DOHH2 (cell line): Measurements from ENCODE around the gene HOXB7.

Experiments used
- H3F3A ChIP-seq: fragments of 200-600 bp; sonication (generic), shearing (Covaris generic); 2 replicates; pipeline ENCODE4 v1.6.0; 2016; ENCODE audit warnings: antibody characterized with exemption, mild to moderate bottlenecking; ENCODE audit not compliant: control insufficient read depth, insufficient read depth
- H3K27ac ChIP-seq: fragments of 200-600 bp; sonication (generic); 2 replicates; pipeline ENCODE4 v1.5.1; 2014; ENCODE audit warnings: low read depth, mild to moderate bottlenecking, low read length, moderate library complexity
- H3K27me3 ChIP-seq: fragments of 200-600 bp; sonication (generic); 2 replicates; pipeline ENCODE4 v1.6.1; 2014; ENCODE audit warnings: mild to moderate bottlenecking, low read length, mixed read lengths; ENCODE audit not compliant: control insufficient read depth
- H3K36me3 ChIP-seq: fragments of 200-600 bp; sonication (generic); 2 replicates; pipeline ENCODE4 v1.6.1; 2014; ENCODE audit warnings: mild to moderate bottlenecking, low read length, moderate library complexity, mixed read lengths; ENCODE audit not compliant: control insufficient read depth
- H3K4me1 ChIP-seq: fragments of 200-600 bp; sonication (generic); 2 replicates; pipeline ENCODE4 v1.6.1; 2014; ENCODE audit warnings: mild to moderate bottlenecking, low read length, mixed read lengths; ENCODE audit not compliant: control insufficient read depth
- H3K4me2 ChIP-seq: fragments of 200-600 bp; sonication (generic); 2 replicates; pipeline ENCODE4 v1.6.0; 2014; ENCODE audit warnings: mild to moderate bottlenecking, low read length, moderate library complexity
- H3K4me3 ChIP-seq: fragments of 200-600 bp; sonication (generic); 2 replicates; pipeline ENCODE4 v1.5.1; 2014; ENCODE audit warnings: mild to moderate bottlenecking, low read length, mixed read lengths
- H3K79me2 ChIP-seq: fragments of 200-600 bp; sonication (generic); 2 replicates; pipeline ENCODE4 v1.6.1; 2014; ENCODE audit warnings: mild to moderate bottlenecking, low read length, mixed read lengths; ENCODE audit not compliant: control insufficient read depth
- H3K9me2 ChIP-seq: fragments of 200-600 bp; sonication (generic); replicated peaks from 2 replicates; pipeline ENCODE4 v1.6.1; 2014; ENCODE audit warnings: mild to moderate bottlenecking, low read length, mixed read lengths; ENCODE audit not compliant: control insufficient read depth
- H3K9me3 ChIP-seq: fragments of 200-600 bp; sonication (generic); 2 replicates; pipeline ENCODE4 v1.6.1; 2014; ENCODE audit warnings: antibody characterized with exemption, low read length, mixed read lengths; ENCODE audit not compliant: control insufficient read depth, insufficient read depth
- H4K20me1 ChIP-seq: fragments of 200-600 bp; sonication (generic); 2 replicates; pipeline ENCODE4 v1.6.0; 2014; ENCODE audit warnings: low read depth, mild to moderate bottlenecking, antibody characterized with exemption, low read length, moderate library complexity; ENCODE audit not compliant: control insufficient read depth, insufficient read depth
- CTCF ChIP-seq: fragments of 200-600 bp; sonication (generic); IDR thresholded peaks from one replicate; pipeline ENCODE4 v1.5.1; 2014; ENCODE audit warnings: antibody characterized with exemption, mild to moderate bottlenecking, low read depth, low read length; ENCODE audit not compliant: poor library complexity, severe bottlenecking
- EZH2phosphoT487 ChIP-seq: fragments of 200-600 bp; sonication (generic); IDR thresholded peaks from 2 replicates; pipeline ENCODE4 v1.6.1; 2017; ENCODE audit warnings: borderline replicate concordance, mild to moderate bottlenecking, antibody characterized with exemption, low read length, moderate library complexity, mixed read lengths

Gene HOXB7

DNA sequence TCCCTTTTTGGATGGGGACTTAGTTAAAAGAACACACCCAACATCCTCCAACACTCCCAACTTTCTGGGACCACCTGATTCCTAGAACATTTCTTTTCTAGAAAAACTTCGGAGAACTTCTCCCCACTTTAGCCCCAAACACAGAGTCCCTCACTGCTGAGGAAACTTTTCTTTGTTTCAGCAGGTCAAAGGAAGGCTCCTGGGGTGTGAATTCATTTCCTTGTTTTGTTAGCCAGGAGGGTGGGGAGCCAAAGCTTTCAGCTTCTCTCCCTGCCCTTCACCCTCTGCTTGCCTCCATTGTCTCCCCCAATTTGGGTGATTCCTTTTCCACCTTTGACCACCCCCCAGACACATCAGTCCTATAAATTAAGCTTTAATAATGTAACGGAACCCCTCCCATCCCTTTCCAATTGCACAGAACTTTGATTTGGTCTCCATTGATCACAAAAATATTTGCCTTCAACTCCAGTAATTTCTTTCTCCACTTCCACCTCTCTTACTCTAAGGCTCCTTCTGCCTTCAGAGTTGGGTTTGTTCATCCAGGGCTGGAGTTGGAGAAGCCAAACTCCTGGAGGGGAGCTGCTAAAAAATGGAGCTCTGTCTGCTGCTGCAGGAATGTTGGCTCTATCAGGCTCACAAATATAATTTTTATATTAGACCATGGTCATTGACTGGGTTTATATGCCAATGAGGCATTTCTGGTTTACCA lies 43.0 kb downstream of the HOXB7 start:
- Histone ChIP-seq H4K20me1 (no peaks in the 10 kb centered on the region), H3K4me3 (no peak overlapping the region), H3K4me1 (no peaks in the 10 kb centered on the region), H3K4me2 (no peak overlapping the region), H3K9me3 (no peaks in the 10 kb centered on the region), H3K79me2 (no peaks in the 10 kb centered on the region), H3F3A (no peaks in the 10 kb centered on the region), H3K9me2 (no peaks in the 10 kb centered on the region), H3K36me3 (no peaks in the 10 kb centered on the region; the same call in 1 of the 2 replicates), H3K27me3 (no peaks in the 10 kb centered on the region), H3K27ac (no peak overlapping the region)
- TF ChIP-seq CTCF (no peak), EZH2phosphoT487 (no peak)

- no peaks in the 10 kb centered on the region for H3K79me2 ChIP-seq
- H3K4me2 ChIP-seq, result no peak overlapping the region
- no peaks in the 10 kb centered on the region for H3K27me3 ChIP-seq
- TF ChIP-seq CTCF (no peak), EZH2phosphoT487 (no peak)
- H3K4me3 ChIP-seq, result no peak overlapping the region
- H3K9me2 ChIP-seq, result no peaks in the 10 kb centered on the region
- H3K36me3 ChIP-seq, result no peaks in the 10 kb centered on the region; the same call in 1 of the 2 replicates
- H3K4me1 ChIP-seq, result no peaks in the 10 kb centered on the region
- no peak overlapping the region for H3K27ac ChIP-seq
- H3F3A ChIP-seq, result no peaks in the 10 kb centered on the region
- no peaks in the 10 kb centered on the region for H4K20me1 ChIP-seq
- no peaks in the 10 kb centered on the region for H3K9me3 ChIP-seq
These were observed 43.6 kb downstream of the HOXB7 start for GRCh38 chr17:48567209-48567608.

- Histone ChIP-seq H3K4me3 (no peak overlapping the region), H3F3A (no peaks in the 10 kb centered on the region), H3K36me3 (no peaks in the 10 kb centered on the region; the same call in 1 of the 2 replicates), H3K9me2 (no peaks in the 10 kb centered on the region), H3K9me3 (no peaks in the 10 kb centered on the region), H3K79me2 (no peaks in the 10 kb centered on the region), H3K27me3 (no peaks in the 10 kb centered on the region), H4K20me1 (no peaks in the 10 kb centered on the region), H3K27ac (no peak overlapping the region), H3K4me2 (no peak overlapping the region), H3K4me1 (no peaks in the 10 kb centered on the region)
- no peak for TF ChIP-seq CTCF
These were observed 44.1 kb downstream of the HOXB7 start for GRCh38 chr17:48566717-48567116.
